SH-SY5Y (cell line): Measurements from ENCODE around the gene MS4A7.

ENCODE experiments used
- GATA2 ChIP-seq: IDR thresholded peaks from 2 replicates; pipeline ENCODE4 v1.6.1; 2011; ENCODE audit warnings: mild to moderate bottlenecking, low read depth, low read length
- GATA3 ChIP-seq: IDR thresholded peaks from 2 replicates; pipeline ENCODE4 v1.6.1; 2011; ENCODE audit warnings: low read depth, mild to moderate bottlenecking, low read length, moderate library complexity

DNA sequence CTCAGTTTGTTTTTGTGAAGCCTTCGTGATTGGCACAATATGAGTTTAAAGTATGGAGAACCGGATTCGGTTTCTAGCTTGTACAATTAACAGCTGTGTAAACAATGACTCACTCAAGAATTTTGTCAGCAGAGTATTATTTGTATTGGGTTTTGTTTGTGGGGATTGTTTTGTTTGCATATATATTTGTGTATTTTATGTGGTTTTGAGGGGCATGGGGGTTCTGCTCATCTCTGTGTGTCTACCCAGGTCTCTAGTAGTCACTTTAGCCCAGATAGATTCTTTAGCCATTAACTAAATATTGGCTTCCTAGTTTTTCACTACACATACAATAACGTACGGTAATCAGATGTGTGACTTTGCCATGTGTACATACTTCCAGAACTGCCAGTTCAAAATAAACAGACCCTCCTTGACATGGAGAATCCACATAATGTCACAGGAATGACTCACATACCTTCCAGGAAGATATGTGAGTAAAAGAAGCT is 7.5 kb upstream of the MS4A7 start:
- no peak for TF ChIP-seq GATA2
- no peak for TF ChIP-seq GATA3
